Daoy (cell line): ENCODE measurements around the gene ZBTB7C. TPM values are rescaled to one million over a fixed set of nuclear protein-coding genes. Genes with fewer than 3 reads are reported as not detected.

Experiments
- DNase-seq: peaks from one replicate; pipeline ENCODE4 v3.0.0-alpha.2; 2015; ENCODE audit warnings: low read depth
- total RNA-seq: library from RNA; depleted of rRNA; stranded (reverse); fragments of >200 nt; shearing (Covaris generic); gene quantifications from 2 replicates; pipeline ENCODE4 v1.2.3, GENCODE V29; 2014

Gene ZBTB7C
- total RNA-seq, 1 experiment from 2014 or later = 0.29 TPM

DNA sequence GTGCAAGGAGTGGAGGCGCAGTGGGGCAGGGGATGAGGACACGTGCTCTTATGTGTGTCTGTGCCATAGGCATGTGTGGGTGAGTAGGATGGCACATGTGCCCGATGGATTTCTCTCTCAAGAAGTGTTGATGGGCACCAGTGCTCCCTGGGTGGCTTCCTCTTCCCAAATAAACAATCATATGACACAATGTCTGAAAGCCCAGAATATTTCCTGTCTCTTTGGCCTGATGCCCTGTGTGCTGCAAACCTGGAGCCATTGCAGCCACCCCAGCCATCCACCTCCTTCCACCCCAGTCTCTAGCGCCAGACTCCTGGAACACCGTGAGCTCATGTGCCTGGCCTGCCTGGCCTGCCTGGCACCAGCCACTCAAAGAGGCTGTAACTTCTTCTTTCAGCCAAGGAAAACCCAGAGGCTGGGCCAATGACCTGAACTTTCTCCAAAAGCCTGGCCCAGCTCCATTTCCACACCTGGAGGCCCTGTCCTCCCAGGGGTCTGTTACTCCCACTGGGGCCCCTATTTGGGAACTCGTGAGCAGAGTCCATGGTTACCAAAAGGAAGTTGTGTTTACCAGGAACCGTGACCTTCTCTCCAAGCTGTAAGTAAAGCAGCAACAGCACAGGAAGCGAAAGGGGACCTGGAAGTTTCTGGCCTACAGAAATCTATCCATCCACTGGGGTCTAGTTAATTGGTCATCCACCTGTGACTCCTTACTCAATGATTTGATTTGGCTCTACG is 9.5 kb upstream of the ZBTB7C start:
- DNase-seq = no peak

DNA sequence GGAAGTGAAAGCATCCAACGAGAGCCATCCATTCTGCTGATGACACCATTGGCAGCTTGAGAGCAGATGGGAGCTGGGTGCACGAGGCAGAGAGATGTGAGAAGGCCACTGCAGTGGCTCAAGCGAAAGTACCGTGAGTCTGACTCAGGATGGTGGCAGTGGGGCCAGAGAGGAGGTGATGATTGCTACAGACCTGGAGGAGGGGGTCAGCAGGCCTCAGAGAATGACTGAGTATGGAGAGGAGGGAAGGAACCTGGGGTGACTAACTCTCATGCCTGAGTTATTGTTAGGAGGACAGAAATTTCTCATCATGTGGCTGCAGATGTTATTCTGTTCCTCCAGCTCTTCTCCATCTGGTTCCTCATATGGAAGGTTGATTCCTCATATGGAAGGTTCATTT is 8.8 kb upstream of the ZBTB7C start:
- DNase-seq = no peak

DNA sequence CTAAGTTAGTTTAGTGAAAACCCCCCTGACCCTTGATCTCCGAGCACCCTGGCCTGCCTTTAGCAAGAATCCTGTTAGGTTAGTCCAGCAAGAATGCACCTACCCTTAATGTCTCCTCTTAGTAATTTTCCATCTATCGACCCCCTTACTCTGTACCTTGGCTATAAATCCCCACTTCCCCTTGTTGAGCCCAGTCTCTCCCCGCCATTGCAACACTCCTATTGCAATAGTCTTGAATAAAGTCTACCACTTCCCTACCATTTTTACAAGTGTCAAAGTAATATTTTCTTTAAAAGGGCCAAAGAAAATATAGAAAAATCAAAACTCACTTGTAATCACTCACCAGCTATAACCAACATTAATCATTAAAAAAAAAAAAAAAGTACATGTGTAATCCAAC is 4.2 kb upstream of the ZBTB7C start:
- no peak for DNase-seq

DNA sequence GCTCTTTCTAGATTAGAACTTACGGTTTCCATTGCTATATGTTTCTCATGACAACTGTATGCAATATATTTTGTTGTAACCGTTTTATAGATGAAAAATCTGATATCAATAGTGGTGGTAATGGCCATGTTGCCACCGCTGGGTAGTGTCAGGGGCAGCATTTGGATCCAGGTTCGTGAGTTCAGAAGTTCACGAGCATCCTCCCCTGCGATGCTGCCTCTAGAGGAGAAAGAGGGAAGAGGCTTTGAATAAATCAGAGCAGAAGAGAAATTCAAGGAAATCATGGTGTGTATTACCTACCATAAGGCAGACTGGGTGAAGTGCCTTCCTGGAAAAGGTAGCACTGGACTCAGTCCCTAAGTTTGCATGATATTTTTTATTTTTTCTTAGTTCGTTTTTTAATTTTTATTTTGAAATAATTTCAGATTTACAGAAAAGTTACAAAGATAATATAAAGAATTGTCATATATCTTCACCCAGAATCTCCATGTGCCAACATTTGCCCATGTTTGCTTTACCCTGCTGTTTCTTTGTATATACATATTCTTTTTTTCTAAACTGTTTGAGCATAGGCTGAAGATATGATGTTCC is 3.3 kb upstream of the ZBTB7C start:
- DNase-seq = peak; percentile 45

DNA sequence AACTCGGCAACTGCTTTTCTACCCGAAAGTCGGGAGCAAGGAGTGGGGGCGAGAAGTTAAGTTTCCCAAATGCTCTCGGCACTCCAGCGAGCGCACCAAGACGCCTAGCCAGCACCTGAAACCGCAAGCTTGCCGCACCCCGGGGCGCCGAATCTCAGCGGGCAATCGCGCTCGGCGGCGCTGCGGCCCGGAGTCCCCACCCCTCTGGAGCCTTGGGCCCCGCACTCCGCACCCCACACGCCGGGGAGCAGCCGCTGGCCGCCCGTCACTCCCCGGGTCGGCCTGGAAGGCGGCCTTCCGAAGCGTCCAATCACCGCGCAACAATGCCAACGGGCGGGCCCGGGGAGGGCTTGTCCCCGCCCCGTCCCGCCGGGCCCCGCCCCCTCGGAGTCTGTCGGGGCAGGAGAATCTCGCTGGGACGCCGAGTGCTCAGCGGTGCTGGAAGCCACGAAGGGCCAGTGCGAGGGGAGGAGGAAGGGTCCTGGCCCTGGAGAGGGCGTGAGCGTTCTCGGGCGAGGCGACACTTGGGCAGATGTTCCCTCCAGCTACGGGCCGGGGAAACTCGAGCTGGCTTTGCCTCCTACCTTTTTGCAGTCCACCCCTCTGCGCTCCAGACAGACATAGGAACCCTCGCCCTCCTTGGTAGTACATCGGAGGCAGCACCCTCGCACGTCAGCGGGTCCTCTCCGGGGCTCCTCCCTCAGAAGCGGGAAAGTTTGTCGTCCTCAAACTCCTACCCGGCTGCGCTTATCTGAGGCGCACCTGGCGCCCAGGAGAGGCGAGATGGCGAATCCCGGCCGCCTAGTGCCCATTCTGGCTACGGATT is 1.1 kb upstream of the ZBTB7C start:
- peak; percentile 92 for DNase-seq

DNA sequence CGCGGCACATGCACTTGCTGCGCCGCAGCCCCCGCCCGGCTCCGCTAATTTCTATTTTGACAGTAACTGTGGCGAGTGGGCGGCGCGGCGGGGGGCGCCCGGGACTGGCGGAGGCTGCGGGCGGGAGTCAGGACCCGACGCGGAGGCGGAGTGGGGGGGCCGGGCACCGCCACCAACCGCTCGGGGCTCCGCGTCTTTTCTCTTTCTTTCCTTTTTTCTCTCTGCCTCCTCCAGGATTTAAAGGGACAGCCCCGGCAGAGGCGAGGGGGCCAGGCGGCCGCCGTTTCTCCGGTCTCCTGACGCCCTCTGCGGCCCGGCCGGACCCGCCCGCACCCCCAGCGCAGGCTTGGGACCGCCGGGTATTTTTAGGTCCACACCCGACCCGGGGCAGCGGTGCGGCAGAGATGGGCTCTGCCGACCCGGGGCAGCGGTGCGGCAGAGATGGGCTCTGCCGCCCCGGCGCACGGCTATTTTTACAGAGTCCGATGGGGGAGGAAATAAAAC is 460 bp upstream of the ZBTB7C start:
- peak; percentile 25 for DNase-seq

DNA sequence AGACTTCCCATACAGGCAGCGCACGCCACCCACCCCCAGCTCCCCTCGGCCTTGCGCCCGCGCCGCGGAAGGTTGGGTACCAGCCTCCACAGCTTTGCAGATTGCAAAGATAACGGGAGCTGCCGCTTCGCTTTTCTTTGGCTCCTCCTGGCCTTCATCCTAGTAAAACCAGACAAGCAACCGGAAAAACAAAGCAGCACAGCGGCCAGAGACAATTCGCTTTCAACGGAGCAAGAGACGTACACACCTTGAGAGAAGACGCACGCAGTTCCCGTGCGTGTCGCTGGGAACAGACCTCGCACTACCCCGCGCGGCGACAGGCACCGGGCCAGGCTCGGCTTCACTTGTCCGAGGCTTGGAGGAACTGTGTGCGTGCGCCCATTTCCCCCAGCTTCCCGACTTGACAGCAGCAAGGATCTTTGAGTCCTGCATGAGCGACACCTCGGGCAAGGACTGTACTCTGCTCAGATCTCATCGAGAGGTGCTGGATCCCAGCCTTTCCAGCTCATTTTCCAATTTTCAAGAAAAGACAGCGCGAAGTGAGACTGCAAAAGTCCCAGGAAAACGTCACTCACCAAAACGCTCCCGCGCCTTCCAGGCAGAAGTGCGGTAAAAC is 964 bp downstream of the ZBTB7C start:
- DNase-seq = no peak

DNA sequence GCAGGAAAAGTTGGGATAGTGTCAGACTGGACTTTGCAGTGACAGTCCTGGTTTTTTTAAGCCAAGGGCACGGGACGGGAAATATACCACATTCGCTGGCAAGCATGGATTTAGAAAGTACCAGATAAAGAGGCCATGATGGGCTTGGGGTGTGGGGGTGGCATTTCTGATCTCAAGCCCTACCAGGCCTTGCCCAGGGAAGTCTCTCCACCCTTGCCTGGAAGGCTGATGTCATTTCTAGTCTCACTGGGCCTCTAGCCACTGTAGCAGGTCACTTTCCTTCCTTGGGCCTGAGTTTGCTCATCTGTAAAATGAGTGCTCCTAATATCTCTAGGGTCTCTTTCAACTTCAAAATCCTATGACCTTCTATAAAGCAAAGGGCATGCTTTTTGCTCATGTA is 1.8 kb downstream of the ZBTB7C start:
- DNase-seq = no peak

DNA sequence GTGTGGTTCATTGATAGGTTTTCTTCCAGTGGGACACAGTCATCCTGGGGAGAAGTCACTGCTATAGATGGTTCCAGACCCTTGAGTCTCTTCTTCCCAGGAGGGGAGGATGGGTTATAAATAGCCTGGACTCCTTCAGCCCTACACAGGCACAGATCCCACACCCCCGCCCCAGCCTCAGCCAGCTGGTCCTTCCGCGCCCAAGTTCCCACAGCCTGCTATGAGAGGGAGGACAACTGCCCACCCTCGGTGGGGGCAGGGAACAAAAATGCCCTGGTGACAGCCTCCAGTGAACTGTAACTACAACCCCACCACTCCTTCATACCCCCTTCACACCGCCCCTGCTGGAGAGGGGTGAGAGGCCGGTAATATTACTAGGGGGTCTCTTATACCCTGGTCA is 3.2 kb downstream of the ZBTB7C start:
- no peak for DNase-seq

DNA sequence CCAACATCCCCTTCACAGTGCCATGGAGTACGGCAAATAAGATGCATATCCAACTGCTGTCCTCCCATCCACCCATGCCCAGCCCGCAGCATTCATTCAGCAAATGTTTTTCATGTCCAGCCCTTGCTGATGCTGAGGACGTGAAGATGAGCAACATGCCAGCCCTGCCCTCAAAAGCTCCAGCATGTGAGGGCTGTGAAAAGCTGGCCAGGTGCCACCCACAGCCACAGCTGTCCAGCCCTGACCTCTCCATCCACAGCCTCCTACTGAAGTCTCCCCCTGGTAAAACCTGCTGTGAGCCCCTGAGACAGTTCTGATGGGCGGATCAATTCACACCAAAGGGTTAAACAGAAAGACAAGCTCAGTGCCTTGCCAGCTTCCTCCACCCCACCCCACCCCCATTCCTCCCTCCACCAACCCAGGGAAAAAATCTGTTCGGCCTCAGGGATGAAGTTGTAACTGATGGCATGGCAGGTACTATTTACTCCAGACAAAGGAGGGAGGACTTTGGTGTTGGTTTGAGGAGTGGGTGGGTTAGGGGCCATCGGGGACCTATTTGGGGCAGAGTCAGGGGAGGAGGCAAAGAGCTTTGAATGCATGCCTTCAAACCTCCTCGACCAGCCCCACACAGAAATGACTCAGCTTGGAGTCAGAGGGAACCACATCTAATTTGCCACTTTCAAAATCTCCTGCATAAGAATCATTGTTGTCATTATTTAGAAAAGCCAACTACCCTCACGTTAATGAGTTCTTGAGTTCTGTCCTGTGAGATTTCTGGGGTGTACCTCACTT is 4.3 kb downstream of the ZBTB7C start:
- DNase-seq = peak; percentile 68

- peak; percentile 53 for DNase-seq
These were observed 6.2 kb downstream of the ZBTB7C start for GRCh38 chr18:48402953-48403352.

DNA sequence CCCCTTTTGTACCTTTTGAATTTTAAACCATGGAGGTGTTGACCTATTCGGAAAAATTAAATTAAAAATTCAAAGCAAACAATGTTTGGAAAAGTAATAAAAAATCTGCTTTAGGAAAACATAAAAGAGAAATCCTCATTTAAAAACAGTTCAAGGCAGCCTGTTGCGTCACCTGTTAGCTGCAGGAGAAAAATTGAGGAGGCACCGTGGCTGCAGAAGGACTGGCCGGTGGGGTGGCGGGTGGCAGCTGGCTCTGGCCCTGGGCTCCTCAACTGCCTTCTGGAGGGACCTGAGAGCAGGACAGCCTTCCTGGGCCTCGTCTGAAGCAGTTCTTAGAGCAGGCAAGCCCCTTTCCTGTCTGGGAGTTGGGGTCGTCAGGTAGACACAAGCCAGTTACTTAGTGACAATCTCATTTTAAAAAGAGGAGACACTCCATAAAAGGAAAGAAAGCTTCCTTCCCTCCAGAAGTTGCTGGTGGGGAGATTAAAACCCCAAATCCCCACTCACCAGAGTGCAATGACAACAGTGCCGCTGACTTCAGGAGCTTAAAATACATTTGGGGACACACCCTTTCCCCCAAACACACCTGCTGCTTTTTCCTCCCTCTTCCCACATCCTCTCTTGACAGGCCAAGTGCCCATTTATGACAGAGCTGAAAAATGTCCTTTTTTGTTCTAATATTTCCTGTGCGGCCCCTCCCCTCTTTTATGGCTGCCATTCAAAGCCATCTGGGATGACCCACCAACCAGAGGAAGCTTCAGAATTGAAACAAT is 9.7 kb downstream of the ZBTB7C start:
- no peak for DNase-seq

DNA sequence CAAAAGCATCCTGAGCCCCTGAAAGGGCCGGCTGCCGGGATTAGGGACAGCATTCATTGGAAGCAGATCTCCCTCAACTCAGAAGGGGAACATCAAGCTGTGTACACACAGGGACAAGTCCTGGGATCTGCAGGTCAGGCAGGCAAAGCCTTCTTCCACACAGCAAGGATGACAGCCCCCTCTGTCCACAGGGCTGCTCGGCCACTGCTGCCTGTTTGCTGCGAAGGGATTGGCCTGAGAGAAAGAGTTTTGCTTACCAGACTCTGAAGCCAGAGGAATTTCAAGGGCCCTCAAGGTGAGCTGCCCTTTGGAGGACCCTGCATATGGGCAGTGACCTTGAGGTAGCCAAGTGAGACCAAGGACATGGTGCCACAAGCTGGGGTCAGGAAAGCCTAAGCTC is 11.1 kb downstream of the ZBTB7C start:
- DNase-seq = no peak

- no peak for DNase-seq
These were observed 12.2 kb downstream of the ZBTB7C start for GRCh38 chr18:48397021-48397420.

DNA sequence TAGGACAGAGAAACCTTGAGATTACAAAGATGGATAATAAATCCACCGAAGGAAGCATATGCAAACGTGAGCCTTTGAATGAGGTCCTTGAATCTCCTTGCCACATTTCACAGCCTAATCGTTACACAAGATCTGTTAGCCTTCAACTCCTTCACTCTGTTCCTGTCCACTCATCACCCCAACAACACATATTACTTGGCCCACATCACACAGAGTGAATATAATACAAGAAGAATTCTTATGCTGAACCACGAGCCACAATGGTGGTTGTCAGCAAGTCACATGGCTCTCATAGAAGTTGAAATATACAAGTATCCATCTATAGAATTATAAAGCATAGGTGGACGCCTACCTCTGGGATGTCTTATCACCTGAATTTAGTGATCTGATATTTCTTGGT is 12.6 kb downstream of the ZBTB7C start:
- no peak for DNase-seq

GRCh38 chr18:48395646-48396045 is 13.5 kb downstream of the ZBTB7C start:
- no peak for DNase-seq

DNA sequence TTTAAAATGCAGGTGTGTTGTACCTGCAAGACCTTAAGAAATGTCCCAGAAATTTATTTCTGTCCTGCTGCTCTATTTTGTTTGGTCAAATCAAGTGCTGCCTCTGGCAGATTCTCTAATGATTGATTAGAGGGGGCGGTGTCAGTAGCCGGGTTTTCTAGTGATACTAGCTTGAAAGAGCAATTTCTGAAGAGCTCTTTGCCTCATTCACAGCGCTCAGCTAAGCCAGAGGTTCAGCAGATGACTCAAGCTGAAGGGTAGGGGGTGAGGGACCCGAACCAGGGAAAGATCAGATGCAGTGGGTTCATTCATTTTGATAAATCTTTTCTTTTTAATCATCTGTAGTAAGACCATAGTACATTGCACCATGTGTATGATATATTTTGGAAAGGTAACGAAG is 15.0 kb downstream of the ZBTB7C start:
- DNase-seq = no peak

DNA sequence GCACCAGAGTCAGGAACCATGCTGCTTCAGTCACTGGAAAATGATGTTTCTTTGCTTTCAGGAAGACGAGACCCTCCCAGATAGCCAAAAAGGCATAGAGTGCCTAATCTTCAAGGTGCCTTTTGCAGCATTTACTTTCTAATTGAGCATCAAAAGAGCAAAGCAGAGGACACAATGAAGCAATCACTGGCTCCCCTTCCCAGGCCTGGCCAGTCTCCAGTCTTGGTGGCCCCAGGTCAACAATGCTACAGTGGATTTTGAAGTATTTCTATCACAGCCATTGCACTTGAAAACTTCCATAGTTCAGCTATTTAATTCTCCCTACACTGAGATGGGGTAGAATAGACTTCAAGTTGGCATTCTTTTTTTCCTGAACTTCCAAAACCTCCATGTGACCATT is 15.4 kb downstream of the ZBTB7C start:
- DNase-seq = no peak

GRCh38 chr18:48393170-48393569 is 16.0 kb downstream of the ZBTB7C start:
- no peak for DNase-seq

DNA sequence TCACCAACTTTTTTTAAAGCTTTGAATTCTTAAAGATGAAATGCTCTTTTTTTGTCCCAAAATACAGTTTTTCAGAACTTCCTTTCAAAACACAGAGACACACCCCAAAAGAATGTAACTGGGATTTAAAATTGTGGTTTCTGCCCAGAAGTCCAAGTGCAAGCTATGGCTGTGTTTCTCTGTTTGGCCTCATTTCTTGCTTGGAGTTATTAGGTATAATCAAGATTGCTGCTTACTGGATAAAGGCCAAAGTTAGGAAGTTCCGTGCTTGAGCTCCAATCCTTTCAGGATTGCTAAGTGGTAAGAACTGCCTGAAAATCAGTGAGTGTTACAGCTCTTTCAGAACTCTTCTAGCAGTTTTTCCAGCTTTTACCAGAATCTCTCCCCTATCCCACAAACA is 16.9 kb downstream of the ZBTB7C start:
- DNase-seq = no peak

- DNase-seq = no peak
These were observed 17.3 kb downstream of the ZBTB7C start for GRCh38 chr18:48391868-48392267.
